Stimulated activated CD4-positive, alpha-beta T cell treated with anti-CD3 and anti-CD28 coated beads, Interleukin-2, amount 100 ng/mL, for 4 hours (primary cell): Measurements from ENCODE around the gene PRKCB.
A peak's percentile ranks its signal among the peaks of the same experiment; 100 is the strongest.

Experiments used
- DNase-seq: peaks from one replicate; pipeline ENCODE4 v3.0.0-alpha.2; 2020; ENCODE audit warnings: low read depth

PRKCB gene

GRCh38 chr16:23943604-23944003 is 107.8 kb downstream of the PRKCB start:
- no peak for DNase-seq

- no peak for DNase-seq
Observed at GRCh38 chr16:23944381-23944780, 108.6 kb downstream of the PRKCB start.

- DNase-seq: no peak
Observed at GRCh38 chr16:23945243-23945642, 109.5 kb downstream of the PRKCB start.

GRCh38 chr16:23947838-23948237 is 112.1 kb downstream of the PRKCB start:
- no peak for DNase-seq

GRCh38 chr16:23948949-23949411 is 113.2 kb downstream of the PRKCB start:
- DNase-seq: peak; percentile 36

- DNase-seq: peak; percentile 32
Observed at GRCh38 chr16:23949630-23950290, 114.0 kb downstream of the PRKCB start.

GRCh38 chr16:23950291-23950894 is 114.6 kb downstream of the PRKCB start:
- DNase-seq: no peak

- DNase-seq: no peak
Observed at GRCh38 chr16:23950898-23951297, 115.1 kb downstream of the PRKCB start.

GRCh38 chr16:23952128-23952970 is 116.6 kb downstream of the PRKCB start:
- peak; percentile 48 for DNase-seq

- no peak for DNase-seq
Observed at GRCh38 chr16:23952971-23953300, 117.2 kb downstream of the PRKCB start.

GRCh38 chr16:23953476-23953875 is 117.7 kb downstream of the PRKCB start:
- no peak for DNase-seq

- no peak for DNase-seq
Observed at GRCh38 chr16:23955088-23955487, 119.3 kb downstream of the PRKCB start.

- no peak for DNase-seq
Observed at GRCh38 chr16:23957287-23957686, 121.5 kb downstream of the PRKCB start.

- no peak for DNase-seq
Observed at GRCh38 chr16:23959072-23959751, 123.4 kb downstream of the PRKCB start.

GRCh38 chr16:23959752-23960072 is 123.9 kb downstream of the PRKCB start:
- DNase-seq: no peak

- no peak for DNase-seq
Observed at GRCh38 chr16:23960081-23960885, 124.5 kb downstream of the PRKCB start.

- DNase-seq: no peak
Observed at GRCh38 chr16:23962001-23962400, 126.2 kb downstream of the PRKCB start.

GRCh38 chr16:23964136-23964535 is 128.4 kb downstream of the PRKCB start:
- DNase-seq: no peak

- DNase-seq: no peak
Observed at GRCh38 chr16:23965137-23965733, 129.5 kb downstream of the PRKCB start.

- no peak for DNase-seq
Observed at GRCh38 chr16:23966597-23967394, 131.0 kb downstream of the PRKCB start.

GRCh38 chr16:23967775-23968174 is 132.0 kb downstream of the PRKCB start:
- DNase-seq: no peak
